Neural progenitor cell (in vitro differentiated cells): ENCODE results near the gene SMARCB1.

Experiments
- CTCF ChIP-seq: fragments of 200-600 bp; sonication (generic); IDR thresholded peaks from 2 replicates; pipeline ENCODE4 v1.5.1; 2017; ENCODE audit warnings: antibody characterized with exemption, mild to moderate bottlenecking
- EZH2 ChIP-seq: fragments of 200-600 bp; sonication (generic); IDR thresholded peaks from 2 replicates; pipeline ENCODE4 v1.6.1; 2017; ENCODE audit warnings: antibody characterized with exemption, mild to moderate bottlenecking, moderate library complexity
- EZH2phosphoT487 ChIP-seq: fragments of 200-600 bp; sonication (generic); IDR thresholded peaks from 2 replicates; pipeline ENCODE4 v1.6.1; 2017; ENCODE audit warnings: antibody characterized with exemption

- no peak for TF ChIP-seq CTCF
- no peak for TF ChIP-seq EZH2phosphoT487
- TF ChIP-seq EZH2 = no peak
These were observed 45.7 kb downstream of the SMARCB1 start for GRCh38 chr22:23832226-23833016.
